ENCODE results near the gene CCDC40. TPM values are rescaled to one million over a fixed set of nuclear protein-coding genes. Genes with fewer than 3 reads are reported as not detected.

The CCDC40 gene
- total and polyA plus RNA-seq, 4 donors, result 6.9 to 34.6 (median 22.2) TPM

DNA sequence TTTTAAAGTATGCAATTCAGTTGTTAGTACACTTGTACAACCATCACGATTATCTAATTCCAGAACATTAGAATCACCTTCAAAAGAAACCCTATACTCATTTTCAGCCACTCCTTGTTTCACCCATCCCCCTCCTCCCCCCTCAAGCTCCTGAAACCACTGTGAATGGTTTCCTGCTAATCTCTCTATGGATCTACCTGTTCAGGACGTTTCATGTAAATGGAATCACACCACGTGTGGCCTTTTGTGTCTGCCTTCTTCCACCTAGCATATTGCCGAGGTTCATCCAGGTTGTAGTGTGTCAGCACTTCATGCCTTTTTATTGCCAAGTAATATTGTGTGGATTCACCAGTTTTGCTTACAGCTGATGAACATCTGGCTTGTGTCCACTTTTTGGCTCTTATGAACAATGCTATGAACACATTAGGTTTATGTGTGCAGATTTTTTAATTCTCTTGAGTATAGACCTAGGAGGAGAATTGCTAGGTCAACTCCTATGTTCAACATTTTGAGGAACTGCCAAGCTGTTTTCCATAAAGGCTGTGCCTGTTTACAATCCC lies 92.6 kb downstream of the CCDC40 start:
- Histone ChIP-seq H3K9me3 (ENCODE audit: control insufficient read depth, insufficient read depth, low read length) (no peaks in the 10 kb centered on the region), H3K27me3 (ENCODE audit: control insufficient read depth, insufficient read depth, low read length) (no peaks in the 10 kb centered on the region), H3K27ac (ENCODE audit: low read depth, low read length) (no peak overlapping the region), H3K4me1 (ENCODE audit: control insufficient read depth, insufficient read depth, low read length) (peaks cover 4% of the 10 kb centered on the region), H3K36me3 (ENCODE audit: control insufficient read depth, insufficient read depth, low read length) (peaks cover 11% of the 10 kb centered on the region), H3K4me3 (ENCODE audit: low read depth, low read length) (no peak overlapping the region)
- WGBS (ENCODE audit: insufficient coverage), result 44% methylated on average over 3 of the region's 4 CpGs
- DNase-seq (ENCODE audit: low read depth in 4 of 6, low spot score in 6 of 6), result peak in 1 of 6 donors; percentile 13

DNA sequence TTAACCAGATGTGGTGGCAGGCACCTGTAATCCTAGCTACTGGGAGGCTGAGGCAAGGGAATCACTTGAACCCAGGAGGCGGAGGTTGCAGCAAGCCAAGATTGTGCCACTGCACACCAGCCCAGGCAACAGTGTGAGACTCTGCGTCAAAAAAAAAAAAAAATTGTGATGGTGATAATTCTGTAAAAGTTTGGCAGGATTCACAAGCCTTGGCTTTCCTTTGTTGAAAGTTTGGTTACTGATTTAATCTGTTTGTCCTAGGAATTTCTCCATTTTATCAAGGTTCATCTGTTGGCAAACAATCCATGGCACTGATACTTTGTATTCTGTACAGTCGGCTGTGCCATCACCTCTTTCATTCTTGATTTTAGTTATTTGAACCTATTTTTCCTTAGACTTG lies 94.5 kb downstream of the CCDC40 start:
- DNase-seq (ENCODE audit: low read depth in 4 of 6, low spot score in 6 of 6), result no peak
- Histone ChIP-seq H3K4me3 (ENCODE audit: low read depth, low read length) (no peak overlapping the region), H3K36me3 (ENCODE audit: control insufficient read depth, insufficient read depth, low read length) (peaks cover 26% of the 10 kb centered on the region), H3K27me3 (ENCODE audit: control insufficient read depth, insufficient read depth, low read length) (no peaks in the 10 kb centered on the region), H3K4me1 (ENCODE audit: control insufficient read depth, insufficient read depth, low read length) (no peaks in the 10 kb centered on the region), H3K27ac (ENCODE audit: low read depth, low read length) (no peak overlapping the region), H3K9me3 (ENCODE audit: control insufficient read depth, insufficient read depth, low read length) (no peaks in the 10 kb centered on the region)
- 75% methylated on average over 2 of the region's 3 CpGs for WGBS (ENCODE audit: insufficient coverage)

DNA sequence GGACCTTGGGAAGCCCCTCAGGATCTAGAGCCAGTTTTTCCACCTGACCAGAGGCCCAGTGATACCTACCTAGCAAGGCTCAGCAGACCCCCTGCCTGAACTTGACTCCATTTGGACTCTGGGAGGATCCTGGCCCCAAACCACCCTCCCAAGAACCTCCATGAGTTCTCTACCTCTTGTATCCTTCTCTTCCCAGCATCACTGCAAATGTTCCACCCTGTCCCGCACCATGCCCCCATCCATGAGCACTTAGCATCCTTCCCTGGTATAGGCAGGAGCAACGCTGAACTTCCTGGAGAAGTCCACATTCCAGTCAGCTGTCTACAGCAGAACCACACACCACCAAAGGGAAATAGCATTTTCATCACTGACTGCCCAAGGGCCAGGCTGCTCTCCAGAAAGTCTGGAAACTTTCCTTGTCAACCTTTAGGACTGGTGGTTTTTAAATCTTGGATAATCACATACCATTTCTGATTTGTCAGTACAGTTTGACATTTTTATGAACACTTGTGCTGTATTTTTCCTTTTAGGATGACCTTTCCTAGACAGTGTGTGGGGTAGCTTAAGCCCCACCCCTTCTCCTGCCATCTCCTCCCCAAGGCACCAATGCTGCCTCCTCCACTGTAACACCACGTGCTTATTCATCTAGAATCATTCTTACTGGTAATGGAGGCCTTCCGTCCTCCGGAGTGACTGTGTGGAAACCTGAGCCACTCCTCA lies 96.6 kb downstream of the CCDC40 start:
- WGBS (ENCODE audit: insufficient coverage), result 93% methylated on average over 5 of the region's 5 CpGs
- peaks cover 42% of the 10 kb centered on the region for H3K36me3 ChIP-seq (ENCODE audit: control insufficient read depth, insufficient read depth, low read length)

DNA sequence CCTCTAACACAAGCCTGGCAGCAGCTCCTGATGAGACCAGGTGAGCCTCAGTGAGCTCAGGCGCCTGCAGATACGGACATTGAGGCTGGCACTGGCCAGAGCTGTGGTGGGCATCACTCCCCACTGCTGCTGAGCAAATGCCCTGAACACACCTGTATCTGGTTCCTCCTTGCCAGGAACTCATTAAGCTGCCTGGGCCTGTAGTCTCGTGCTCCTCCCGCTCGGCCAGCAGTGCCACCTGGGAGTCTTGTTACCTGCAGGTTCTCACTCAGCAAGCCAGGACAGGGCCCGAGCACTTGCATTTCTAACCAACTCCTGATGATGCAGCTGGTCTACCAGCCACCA lies 97.2 kb downstream of the CCDC40 start:
- H3K36me3 ChIP-seq (ENCODE audit: control insufficient read depth, insufficient read depth, low read length), result peaks cover 47% of the 10 kb centered on the region
- H3K27me3 ChIP-seq (ENCODE audit: control insufficient read depth, insufficient read depth, low read length), result no peaks in the 10 kb centered on the region
- no peaks in the 10 kb centered on the region for H3K4me1 ChIP-seq (ENCODE audit: control insufficient read depth, insufficient read depth, low read length)
- H3K9me3 ChIP-seq (ENCODE audit: control insufficient read depth, insufficient read depth, low read length), result no peaks in the 10 kb centered on the region
- no peak for DNase-seq (ENCODE audit: low read depth in 4 of 6, low spot score in 6 of 6)
- H3K4me3 ChIP-seq (ENCODE audit: low read depth, low read length), result no peak overlapping the region
- H3K27ac ChIP-seq (ENCODE audit: low read depth, low read length), result no peak overlapping the region
- 98% methylated on average over 6 of the region's 6 CpGs for WGBS (ENCODE audit: insufficient coverage)

More for the DNA sequence above, 96.6 kb downstream of the CCDC40 start:
- Histone ChIP-seq H3K4me3 (ENCODE audit: low read depth, low read length) (no peak overlapping the region), H3K27me3 (ENCODE audit: control insufficient read depth, insufficient read depth, low read length) (no peaks in the 10 kb centered on the region), H3K4me1 (ENCODE audit: control insufficient read depth, insufficient read depth, low read length) (no peaks in the 10 kb centered on the region), H3K9me3 (ENCODE audit: control insufficient read depth, insufficient read depth, low read length) (no peaks in the 10 kb centered on the region), H3K27ac (ENCODE audit: low read depth, low read length) (no peak overlapping the region)
- DNase-seq (ENCODE audit: low read depth in 4 of 6, low spot score in 6 of 6), result no peak

DNA sequence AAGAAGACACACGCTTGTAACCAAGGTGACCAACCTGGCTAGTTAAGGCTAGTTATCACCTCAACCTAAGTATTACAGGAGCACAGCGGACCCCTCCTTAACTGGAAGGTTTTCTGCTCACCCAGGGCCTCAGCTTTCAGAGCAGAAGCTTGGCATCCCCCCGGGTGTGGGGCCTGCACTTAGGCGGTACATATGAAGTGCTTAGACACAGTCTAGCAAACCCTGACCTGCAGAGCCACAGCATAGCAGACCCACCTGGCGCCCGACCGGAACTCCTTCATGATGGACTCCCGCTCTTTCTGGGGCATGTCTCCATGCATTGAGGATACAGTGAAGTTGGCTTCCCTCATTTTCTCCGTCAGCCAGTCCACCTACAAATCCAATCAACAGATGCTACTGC lies 100.7 kb downstream of the CCDC40 start:
- Histone ChIP-seq H3K36me3 (ENCODE audit: control insufficient read depth, insufficient read depth, low read length) (peaks cover 75% of the 10 kb centered on the region), H3K27ac (ENCODE audit: low read depth, low read length) (no peak overlapping the region), H3K9me3 (ENCODE audit: control insufficient read depth, insufficient read depth, low read length) (no peaks in the 10 kb centered on the region), H3K4me3 (ENCODE audit: low read depth, low read length) (no peak overlapping the region), H3K27me3 (ENCODE audit: control insufficient read depth, insufficient read depth, low read length) (no peaks in the 10 kb centered on the region), H3K4me1 (ENCODE audit: control insufficient read depth, insufficient read depth, low read length) (no peaks in the 10 kb centered on the region)
- no peak for DNase-seq (ENCODE audit: low read depth in 4 of 6, low spot score in 6 of 6)
- WGBS (ENCODE audit: insufficient coverage), result 94% methylated on average over 8 of the region's 9 CpGs

DNA sequence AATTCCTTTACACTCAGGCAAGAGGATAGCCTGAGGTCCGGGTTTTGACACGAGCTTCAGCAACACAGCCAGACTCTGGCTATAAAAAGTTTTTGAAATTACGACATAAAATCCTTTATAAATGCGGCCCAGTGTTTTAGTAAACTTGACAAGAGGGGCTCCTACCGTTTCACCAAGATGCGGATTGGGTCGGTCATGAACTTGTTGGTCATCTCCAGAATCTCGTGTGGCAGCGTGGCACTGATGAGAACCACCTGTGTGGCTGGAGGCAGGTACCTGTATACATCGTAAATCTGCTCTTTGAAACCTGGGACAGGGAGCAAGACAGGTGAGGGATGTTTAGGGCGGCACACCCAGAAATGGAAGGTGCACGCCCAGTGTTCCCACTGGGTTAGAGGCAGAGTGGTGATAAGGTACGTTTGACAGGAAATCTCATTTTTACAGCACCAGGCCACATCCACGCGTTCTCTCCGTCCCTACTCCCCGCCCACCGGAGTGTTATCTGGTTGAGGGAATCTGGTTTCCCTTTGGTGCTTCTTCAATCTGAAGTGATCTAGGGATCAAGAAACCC lies 102.5 kb downstream of the CCDC40 start:
- H3K36me3 ChIP-seq (ENCODE audit: control insufficient read depth, insufficient read depth, low read length), result peaks cover 81% of the 10 kb centered on the region
- no peak overlapping the region for H3K4me3 ChIP-seq (ENCODE audit: low read depth, low read length)
- 95% methylated on average over 12 of the region's 18 CpGs for WGBS (ENCODE audit: insufficient coverage)
- H3K9me3 ChIP-seq (ENCODE audit: control insufficient read depth, insufficient read depth, low read length), result no peaks in the 10 kb centered on the region
- H3K27ac ChIP-seq (ENCODE audit: low read depth, low read length), result no peak overlapping the region
- H3K27me3 ChIP-seq (ENCODE audit: control insufficient read depth, insufficient read depth, low read length), result no peaks in the 10 kb centered on the region
- no peaks in the 10 kb centered on the region for H3K4me1 ChIP-seq (ENCODE audit: control insufficient read depth, insufficient read depth, low read length)
- DNase-seq (ENCODE audit: low read depth in 4 of 6, low spot score in 6 of 6), result no peak

DNA sequence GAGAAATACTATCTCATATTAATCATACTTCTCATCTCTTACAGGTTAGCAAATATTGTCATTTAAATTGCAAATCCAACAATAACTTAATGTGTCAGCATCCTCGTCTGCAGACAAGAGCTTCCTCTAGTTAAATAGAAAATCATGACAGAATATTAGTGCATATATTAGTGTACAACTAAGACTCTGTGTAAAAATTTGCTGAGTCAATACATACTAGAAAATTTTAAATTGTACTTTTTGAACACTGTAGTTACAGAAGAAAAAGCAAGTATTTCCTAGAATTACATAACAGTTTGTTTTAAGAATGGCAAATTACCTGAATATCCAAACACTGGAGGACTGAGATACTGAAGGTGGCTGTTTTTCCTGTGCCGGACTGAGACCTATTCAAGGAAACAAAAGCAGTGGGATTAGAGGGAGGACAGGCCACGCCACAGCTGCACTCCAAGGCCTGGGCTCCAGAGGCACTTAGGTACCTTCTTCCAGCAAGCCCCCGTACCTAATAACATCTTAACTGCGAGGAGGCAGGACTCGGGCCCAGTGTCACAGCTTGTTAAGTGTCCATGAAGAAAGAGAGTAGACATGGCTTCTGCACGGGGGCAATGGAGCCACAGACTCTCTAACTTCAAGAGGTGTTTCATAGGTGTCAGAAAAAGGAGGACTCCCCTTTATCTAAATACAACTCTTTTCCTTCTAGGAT lies 105.2 kb downstream of the CCDC40 start:
- no peak overlapping the region for H3K27ac ChIP-seq (ENCODE audit: low read depth, low read length)
- 100% methylated on average over 1 of the region's 7 CpGs for WGBS (ENCODE audit: insufficient coverage)
- H3K27me3 ChIP-seq (ENCODE audit: control insufficient read depth, insufficient read depth, low read length), result no peaks in the 10 kb centered on the region
- H3K4me3 ChIP-seq (ENCODE audit: low read depth, low read length), result no peak overlapping the region
- H3K9me3 ChIP-seq (ENCODE audit: control insufficient read depth, insufficient read depth, low read length), result no peaks in the 10 kb centered on the region
- peaks cover 9% of the 10 kb centered on the region for H3K4me1 ChIP-seq (ENCODE audit: control insufficient read depth, insufficient read depth, low read length)
- peaks cover 60% of the 10 kb centered on the region for H3K36me3 ChIP-seq (ENCODE audit: control insufficient read depth, insufficient read depth, low read length)
- no peak for DNase-seq (ENCODE audit: low read depth in 4 of 6, low spot score in 6 of 6)

DNA sequence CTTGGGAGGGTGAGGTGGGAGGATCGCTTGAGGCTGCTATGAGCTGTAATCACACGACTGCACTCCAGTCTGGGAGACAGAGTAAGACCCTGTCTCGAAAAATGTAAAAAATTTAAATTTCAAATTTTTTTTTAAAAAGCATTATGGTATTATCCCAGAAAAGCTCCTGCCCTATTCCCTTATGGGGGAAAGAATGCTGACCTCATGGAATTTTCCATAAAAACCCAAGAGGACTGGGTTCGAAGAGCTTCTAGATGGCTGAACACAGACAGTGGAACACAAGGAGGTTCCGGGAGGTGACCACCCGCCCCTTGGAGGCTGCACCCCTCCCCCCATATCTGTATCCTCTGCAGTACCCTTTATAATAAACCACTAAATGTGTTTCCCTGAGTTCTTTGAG lies 106.5 kb downstream of the CCDC40 start:
- Histone ChIP-seq H3K9me3 (ENCODE audit: control insufficient read depth, insufficient read depth, low read length) (no peaks in the 10 kb centered on the region), H3K4me1 (ENCODE audit: control insufficient read depth, insufficient read depth, low read length) (peaks cover 13% of the 10 kb centered on the region), H3K27ac (ENCODE audit: low read depth, low read length) (no peak overlapping the region), H3K36me3 (ENCODE audit: control insufficient read depth, insufficient read depth, low read length) (peaks cover 50% of the 10 kb centered on the region), H3K27me3 (ENCODE audit: control insufficient read depth, insufficient read depth, low read length) (no peaks in the 10 kb centered on the region), H3K4me3 (ENCODE audit: low read depth, low read length) (no peak overlapping the region)
- no peak for DNase-seq (ENCODE audit: low read depth in 4 of 6, low spot score in 6 of 6)
- 90% methylated on average over 2 of the region's 6 CpGs for WGBS (ENCODE audit: insufficient coverage)

DNA sequence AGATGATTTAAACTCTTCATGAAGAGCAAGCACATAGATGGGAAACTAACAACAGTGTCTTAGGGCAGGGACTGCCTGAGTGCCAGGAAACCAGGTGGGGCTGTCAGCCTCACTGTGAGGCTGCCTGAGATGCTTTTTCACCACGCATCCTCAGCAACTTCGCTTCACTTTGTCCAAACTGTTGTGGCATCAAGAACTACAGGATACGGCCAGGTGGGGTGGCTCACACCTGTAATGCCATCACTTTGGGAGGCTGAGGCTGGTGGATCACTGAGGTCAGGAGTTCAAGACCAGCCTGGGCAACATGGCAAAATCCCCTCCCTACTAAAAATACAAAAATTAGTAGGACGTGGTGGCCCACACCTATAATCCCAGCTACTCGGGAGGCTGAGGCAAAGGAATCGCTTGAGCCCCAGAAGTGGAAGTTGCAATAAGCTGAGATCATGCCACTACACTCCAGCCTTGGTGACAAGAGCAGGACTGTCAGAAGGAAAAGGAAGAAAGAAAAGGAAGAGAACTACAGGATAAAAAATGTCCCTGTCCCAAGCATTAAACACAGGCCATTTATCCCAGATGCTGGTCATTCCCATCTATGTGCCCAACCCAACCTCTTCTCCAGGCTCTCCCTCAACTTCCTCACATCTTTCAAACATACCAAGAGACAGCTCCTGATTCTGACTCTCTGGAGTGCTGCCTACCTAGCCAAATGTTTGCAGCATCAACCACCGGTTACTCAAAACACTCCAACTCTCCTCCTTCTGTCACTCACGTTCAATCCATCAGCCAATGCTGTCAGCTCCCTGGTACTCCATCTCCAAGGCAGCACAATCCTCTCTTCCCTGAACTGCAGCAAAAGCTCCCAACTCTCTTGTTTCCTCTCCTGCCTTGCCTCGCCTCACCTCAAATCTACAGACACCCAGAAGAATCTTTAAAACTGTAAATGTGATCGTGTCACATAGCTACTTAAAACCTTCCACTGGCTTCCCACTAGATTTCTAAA lies 108.9 kb downstream of the CCDC40 start:
- Histone ChIP-seq H3K36me3 (ENCODE audit: control insufficient read depth, insufficient read depth, low read length) (peaks cover 29% of the 10 kb centered on the region), H3K9me3 (ENCODE audit: control insufficient read depth, insufficient read depth, low read length) (no peaks in the 10 kb centered on the region), H3K4me3 (ENCODE audit: low read depth, low read length) (peak overlapping the region; percentile 66), H3K27ac (ENCODE audit: low read depth, low read length) (no peak overlapping the region), H3K4me1 (ENCODE audit: control insufficient read depth, insufficient read depth, low read length) (peaks cover 22% of the 10 kb centered on the region), H3K27me3 (ENCODE audit: control insufficient read depth, insufficient read depth, low read length) (no peaks in the 10 kb centered on the region)
- 21% methylated on average over 5 of the region's 10 CpGs for WGBS (ENCODE audit: insufficient coverage)
- no peak for DNase-seq (ENCODE audit: low read depth in 4 of 6, low spot score in 6 of 6)
